ENCODE measurements around the gene FERMT2. TPM values are rescaled to one million over a fixed set of nuclear protein-coding genes. Genes with fewer than 3 reads are reported as not detected.
A peak's percentile ranks its signal among the peaks of the same experiment; 100 is the strongest.

The FERMT2 gene
- total RNA-seq, 1 donor from 2014 or later, result 79.7 TPM

GRCh38 chr14:52974406-52974805, 23.6 kb upstream of the FERMT2 start:
- Mint-ChIP-seq H3K4me1 (ENCODE audit: low read depth, unreplicated experiment) (no peaks in the 10 kb centered on the region), H3K36me3 (ENCODE audit: unreplicated experiment) (no peaks in the 10 kb centered on the region), H3K27ac (ENCODE audit: unreplicated experiment) (no peak overlapping the region), H3K9me3 (ENCODE audit: unreplicated experiment) (no peaks in the 10 kb centered on the region), H3K4me3 (ENCODE audit: unreplicated experiment) (no peak overlapping the region), H3K27me3 (ENCODE audit: unreplicated experiment) (no peaks in the 10 kb centered on the region)
- TF ChIP-seq CTCF (IDR thresholded peaks at IDR 0.05; ENCODE audit: partially characterized antibody, unreplicated experiment), result no peak
- DNase-seq, result no peak

- DNase-seq, result peak; percentile 42
- peak; percentile 26 for TF ChIP-seq CTCF (IDR thresholded peaks at IDR 0.05; ENCODE audit: partially characterized antibody, unreplicated experiment)
- no peak overlapping the region for H3K4me3 Mint-ChIP-seq (ENCODE audit: unreplicated experiment)
- no peaks in the 10 kb centered on the region for H3K4me1 Mint-ChIP-seq (ENCODE audit: low read depth, unreplicated experiment)
- no peaks in the 10 kb centered on the region for H3K27me3 Mint-ChIP-seq (ENCODE audit: unreplicated experiment)
- H3K36me3 Mint-ChIP-seq (ENCODE audit: unreplicated experiment), result no peaks in the 10 kb centered on the region
- no peak overlapping the region for H3K27ac Mint-ChIP-seq (ENCODE audit: unreplicated experiment)
- no peaks in the 10 kb centered on the region for H3K9me3 Mint-ChIP-seq (ENCODE audit: unreplicated experiment)
Measured at GRCh38 chr14:52961060-52961639, 10.3 kb upstream of the FERMT2 start.

GRCh38 chr14:52960627-52961026, 9.8 kb upstream of the FERMT2 start:
- TF ChIP-seq CTCF (IDR thresholded peaks at IDR 0.05; ENCODE audit: partially characterized antibody, unreplicated experiment), result no peak
- Mint-ChIP-seq H3K4me3 (ENCODE audit: unreplicated experiment) (no peak overlapping the region), H3K27ac (ENCODE audit: unreplicated experiment) (no peak overlapping the region), H3K36me3 (ENCODE audit: unreplicated experiment) (no peaks in the 10 kb centered on the region), H3K27me3 (ENCODE audit: unreplicated experiment) (no peaks in the 10 kb centered on the region), H3K4me1 (ENCODE audit: low read depth, unreplicated experiment) (no peaks in the 10 kb centered on the region), H3K9me3 (ENCODE audit: unreplicated experiment) (no peaks in the 10 kb centered on the region)
- DNase-seq, result no peak

- peaks cover 8% of the 10 kb centered on the region for H3K27me3 Mint-ChIP-seq (ENCODE audit: unreplicated experiment)
- H3K36me3 Mint-ChIP-seq (ENCODE audit: unreplicated experiment), result peaks cover 7% of the 10 kb centered on the region
- peak overlapping the region; percentile 56 for H3K27ac Mint-ChIP-seq (ENCODE audit: unreplicated experiment)
- peaks cover 15% of the 10 kb centered on the region for H3K9me3 Mint-ChIP-seq (ENCODE audit: unreplicated experiment)
- DNase-seq, result no peak
- peaks cover 16% of the 10 kb centered on the region for H3K4me1 Mint-ChIP-seq (ENCODE audit: low read depth, unreplicated experiment)
- no peak for TF ChIP-seq CTCF (IDR thresholded peaks at IDR 0.05; ENCODE audit: partially characterized antibody, unreplicated experiment)
- H3K4me3 Mint-ChIP-seq (ENCODE audit: unreplicated experiment), result peak overlapping the region; percentile 13
Measured at GRCh38 chr14:52954346-52955214, 3.7 kb upstream of the FERMT2 start.
